Skeletal muscle tissue (tissue), 4 donors: ENCODE results near the gene UNC119B. TPM values are rescaled to one million over a fixed set of nuclear protein-coding genes. Genes with fewer than 3 reads are reported as not detected.

Source experiments
- H3K27ac ChIP-seq: one replicate; pipeline ENCODE4 v1.7.0; 2013; ENCODE audit warnings: mild to moderate bottlenecking, low read depth, low read length, inconsistent platforms
- H3K27me3 ChIP-seq, 3 donors: one replicate each; pipeline ENCODE4 v1.7.0; 2013; ENCODE audit warnings: low read length in 3 of 3; ENCODE audit not compliant: control insufficient read depth in 3 of 3, insufficient read depth in 3 of 3
- H3K36me3 ChIP-seq, 3 donors: one replicate each; pipeline ENCODE4 v1.7.0; 2013; ENCODE audit warnings: low read length in 3 of 3; ENCODE audit not compliant: control insufficient read depth in 3 of 3, insufficient read depth in 3 of 3
- H3K4me1 ChIP-seq, 3 donors: one replicate each; pipeline ENCODE4 v1.7.0; 2013; ENCODE audit warnings: low read length in 3 of 3, mild to moderate bottlenecking in 3 of 3; ENCODE audit not compliant: control insufficient read depth in 3 of 3, insufficient read depth in 3 of 3
- H3K4me3 ChIP-seq, 3 donors: one replicate each; pipeline ENCODE4 v1.7.0; 2013; ENCODE audit warnings: low read length in 3 of 3
- H3K9ac ChIP-seq, 3 donors: one replicate each; pipeline ENCODE4 v1.7.0; 2013; ENCODE audit warnings: low read length in 3 of 3, mild to moderate bottlenecking in 3 of 3, moderate library complexity in 2 of 3, low read depth in 1 of 3
- H3K9me3 ChIP-seq, 3 donors: one replicate each; pipeline ENCODE4 v1.7.0; 2013; ENCODE audit warnings: low read length in 3 of 3; ENCODE audit not compliant: control insufficient read depth in 3 of 3
- total RNA-seq: library from RNA; depleted of rRNA; stranded (reverse); fragments of >200 nt; gene quantifications from one replicate; pipeline ENCODE4 v1.2.3, GENCODE V29; 2014
- donor health status: Osteomylitis.

Gene UNC119B
- total RNA-seq, 1 donor from 2014 or later, result 7.3 TPM

DNA sequence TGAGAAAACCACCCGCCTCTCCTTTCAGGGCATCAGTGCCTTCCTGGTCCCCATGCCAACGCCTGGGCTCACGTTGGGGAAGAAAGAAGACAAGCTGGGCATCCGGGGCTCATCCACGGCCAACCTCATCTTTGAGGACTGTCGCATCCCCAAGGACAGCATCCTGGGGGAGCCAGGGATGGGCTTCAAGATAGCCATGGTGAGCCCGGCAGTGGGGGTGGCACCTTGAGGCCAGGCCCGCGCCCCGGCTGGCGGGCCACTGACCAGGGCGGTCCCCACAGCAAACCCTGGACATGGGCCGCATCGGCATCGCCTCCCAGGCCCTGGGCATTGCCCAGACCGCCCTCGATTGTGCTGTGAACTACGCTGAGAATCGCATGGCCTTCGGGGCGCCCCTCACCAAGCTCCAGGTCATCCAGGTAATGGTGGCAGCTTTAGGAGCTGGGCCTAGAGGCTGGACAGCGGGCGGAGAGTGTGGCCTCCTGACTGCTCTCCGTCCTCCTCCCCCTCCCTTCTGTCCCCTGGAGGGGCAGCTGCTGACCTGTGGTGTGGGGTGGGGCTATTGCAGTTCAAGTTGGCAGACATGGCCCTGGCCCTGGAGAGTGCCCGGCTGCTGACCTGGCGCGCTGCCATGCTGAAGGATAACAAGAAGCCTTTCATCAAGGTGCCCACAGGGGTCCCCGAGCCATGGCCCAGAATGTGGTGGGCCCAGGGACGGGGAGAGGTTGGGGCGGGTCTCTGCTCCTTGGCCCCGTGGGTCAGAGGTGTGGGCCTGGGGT lies 28.2 kb downstream of the UNC119B start:
- no peak overlapping the region for H3K27ac ChIP-seq
- H3K9me3 ChIP-seq, result no peaks in the 10 kb centered on the region

DNA sequence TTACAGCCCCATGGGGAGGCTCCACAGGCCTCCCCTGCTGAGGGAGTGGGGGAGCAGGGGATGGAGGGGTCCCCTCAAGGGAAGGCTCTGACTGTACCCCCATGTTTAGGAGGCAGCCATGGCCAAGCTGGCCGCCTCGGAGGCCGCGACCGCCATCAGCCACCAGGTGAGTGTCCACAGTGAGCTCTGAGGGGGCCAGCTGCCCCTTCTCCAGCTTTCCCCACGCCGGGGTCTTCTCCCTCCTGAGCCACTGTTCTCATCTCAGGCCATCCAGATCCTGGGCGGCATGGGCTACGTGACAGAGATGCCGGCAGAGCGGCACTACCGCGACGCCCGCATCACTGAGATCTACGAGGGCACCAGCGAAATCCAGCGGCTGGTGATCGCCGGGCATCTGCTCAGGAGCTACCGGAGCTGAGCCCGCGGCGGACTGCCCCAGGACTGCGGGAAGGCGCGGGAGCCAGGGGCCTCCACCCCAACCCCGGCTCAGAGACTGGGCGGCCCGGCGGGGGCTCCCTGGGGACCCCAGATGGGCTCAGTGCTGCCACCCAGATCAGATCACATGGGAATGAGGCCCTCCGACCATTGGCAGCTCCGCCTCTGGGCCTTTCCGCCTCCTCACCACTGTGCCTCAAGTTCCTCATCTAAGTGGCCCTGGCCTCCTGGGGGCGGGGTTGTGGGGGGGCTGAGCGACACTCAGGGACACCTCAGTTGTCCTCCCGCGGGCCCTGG lies 28.9 kb downstream of the UNC119B start:
- no peak overlapping the region for H3K9ac ChIP-seq
- peaks cover under 1 to 9% (median 5%) of the 10 kb centered on the region in 3 donors for H3K36me3 ChIP-seq
- H3K4me3 ChIP-seq, result no peak overlapping the region
- no peaks in the 10 kb centered on the region for H3K9me3 ChIP-seq
- H3K27ac ChIP-seq, result no peak overlapping the region
- H3K4me1 ChIP-seq, result peaks cover 8 to 9% (median 8%) of the 10 kb centered on the region in 3 donors
- no peaks in the 10 kb centered on the region for H3K27me3 ChIP-seq

More for the DNA sequence above, 28.2 kb downstream of the UNC119B start:
- H3K4me3 ChIP-seq, result no peak overlapping the region
- H3K27me3 ChIP-seq, result no peaks in the 10 kb centered on the region
- H3K9ac ChIP-seq, result peak overlapping the region in 1 of 3 donors; percentile 3
- H3K4me1 ChIP-seq, result peaks cover 8 to 9% (median 8%) of the 10 kb centered on the region in 3 donors
- peaks cover 3 to 10% (median 10%) of the 10 kb centered on the region in 3 donors for H3K36me3 ChIP-seq

DNA sequence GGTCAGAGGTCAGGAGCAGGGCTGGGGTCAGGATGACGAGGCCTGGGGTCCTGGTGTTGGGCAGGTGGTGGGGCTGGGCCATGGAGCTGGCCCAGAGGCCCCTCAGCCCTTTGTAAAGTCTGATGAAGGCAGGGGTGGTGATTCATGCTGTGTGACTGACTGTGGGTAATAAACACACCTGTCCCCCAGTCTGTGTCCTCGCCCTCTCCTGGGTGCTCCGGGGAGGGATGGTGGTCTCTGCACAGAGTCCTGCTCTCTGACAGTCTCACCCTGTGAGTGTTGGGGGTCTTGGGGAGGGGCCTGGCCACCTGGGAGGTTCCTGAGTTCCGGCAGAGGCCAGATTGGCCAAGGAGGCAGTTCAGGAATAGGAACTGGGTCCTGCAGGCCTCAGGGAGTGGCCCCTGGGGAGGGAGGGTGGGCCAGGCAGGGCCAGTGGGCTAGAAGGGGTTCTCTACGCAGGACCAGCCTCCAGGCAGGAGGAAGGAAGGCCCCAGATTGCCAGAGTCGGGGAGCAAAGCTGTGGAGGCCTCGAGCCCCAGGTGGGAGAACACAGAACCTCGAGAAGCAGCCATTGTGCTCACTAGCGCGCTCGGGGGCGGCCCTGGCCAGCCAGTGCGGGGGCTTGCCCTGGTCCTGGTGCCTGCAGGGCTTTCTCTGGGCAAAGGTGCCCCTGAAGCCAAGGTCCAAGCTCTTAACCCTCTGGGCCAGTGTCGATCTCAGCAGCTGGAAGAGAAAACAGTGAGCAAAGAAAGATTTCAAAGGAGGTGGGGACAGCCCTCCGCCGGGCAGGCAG lies 29.8 kb downstream of the UNC119B start:
- Histone ChIP-seq H3K9me3 (no peaks in the 10 kb centered on the region), H3K36me3 (peaks cover 0 to 8% (median 3%) of the 10 kb centered on the region in 3 donors), H3K4me1 (peaks cover 8 to 9% (median 8%) of the 10 kb centered on the region in 3 donors), H3K27me3 (no peaks in the 10 kb centered on the region), H3K9ac (no peak overlapping the region), H3K4me3 (no peak overlapping the region), H3K27ac (no peak overlapping the region)

DNA sequence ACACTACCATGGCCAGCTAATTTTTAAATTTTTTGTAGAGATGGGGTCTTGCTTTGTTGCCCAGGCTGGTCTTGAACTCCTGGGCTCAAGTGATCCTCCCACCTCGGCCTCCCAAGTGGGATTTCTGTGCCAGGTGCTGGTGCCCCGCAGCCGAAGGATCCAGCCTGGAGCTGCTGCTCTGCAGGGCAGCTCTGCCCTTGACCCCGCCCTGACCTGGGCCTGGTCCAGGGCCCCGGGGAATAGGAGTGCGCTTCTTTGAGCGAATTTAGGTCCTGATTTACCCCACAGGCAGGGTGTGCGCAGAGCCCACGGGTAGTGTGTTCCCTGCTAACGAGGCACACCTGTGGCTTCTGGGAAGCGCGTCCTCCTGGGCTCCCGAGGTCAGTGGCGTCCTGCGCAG lies 30.6 kb downstream of the UNC119B start:
- no peak overlapping the region for H3K9ac ChIP-seq
- H3K9me3 ChIP-seq, result no peaks in the 10 kb centered on the region
- H3K27ac ChIP-seq, result no peak overlapping the region
- H3K4me1 ChIP-seq, result peaks cover 8 to 9% (median 8%) of the 10 kb centered on the region in 3 donors
- H3K27me3 ChIP-seq, result no peaks in the 10 kb centered on the region
- peaks cover 0 to 8% (median 3%) of the 10 kb centered on the region in 3 donors for H3K36me3 ChIP-seq
- no peak overlapping the region for H3K4me3 ChIP-seq

DNA sequence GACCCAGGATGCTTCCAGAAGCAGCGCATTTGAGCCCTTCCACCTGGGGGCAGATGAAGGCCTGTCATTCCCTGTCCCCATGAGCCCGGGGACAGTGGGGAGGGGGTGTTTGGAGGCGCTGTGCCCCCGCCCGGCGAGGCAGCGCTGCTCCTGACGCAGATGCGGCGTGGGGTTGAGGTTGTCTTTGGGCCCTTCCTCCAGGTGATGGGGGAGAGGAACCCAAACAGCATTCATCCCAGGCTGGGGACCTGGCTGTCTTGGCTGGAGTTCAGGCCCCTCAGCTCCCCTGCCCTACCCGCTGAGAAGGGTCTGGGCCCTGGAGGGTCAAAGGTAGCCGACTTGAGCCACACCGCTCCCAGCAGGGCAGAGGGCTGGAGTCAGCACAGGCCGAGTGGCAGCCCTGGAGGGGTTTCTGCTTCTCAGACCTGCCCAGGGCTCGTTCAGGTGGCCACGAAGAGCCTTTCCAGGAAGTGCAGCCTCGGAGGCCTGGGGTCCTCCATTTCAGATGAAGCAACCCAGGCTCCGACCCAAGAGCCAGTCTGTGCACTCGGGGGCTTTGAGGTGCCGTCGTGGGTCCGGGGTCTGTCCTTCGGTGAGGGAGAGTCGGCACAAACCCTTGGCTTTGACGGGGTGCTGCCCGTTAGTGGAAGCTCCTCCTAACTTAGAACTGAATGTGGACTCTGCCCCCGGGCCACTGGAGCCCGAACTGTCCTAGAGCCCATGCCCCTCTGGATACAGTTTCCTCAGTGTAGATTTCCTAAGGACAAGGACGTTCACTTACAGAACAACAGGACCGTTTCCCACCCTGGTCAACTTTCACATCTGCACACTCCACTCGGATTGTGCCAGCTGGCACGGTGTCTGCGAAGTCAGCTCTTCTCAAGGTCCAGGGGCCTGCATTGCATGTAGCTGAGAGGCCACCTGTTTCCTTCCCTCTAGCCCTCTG lies 31.5 kb downstream of the UNC119B start:
- Histone ChIP-seq H3K27me3 (no peaks in the 10 kb centered on the region), H3K9me3 (no peaks in the 10 kb centered on the region), H3K4me3 (peak overlapping the region; percentile 15 to 41 (median 34)), H3K9ac (peak overlapping the region in 1 of 3 donors; percentile 60), H3K27ac (peak overlapping the region; percentile 54), H3K4me1 (peaks cover 8 to 9% (median 8%) of the 10 kb centered on the region in 3 donors), H3K36me3 (peaks cover 0 to 8% (median 0%) of the 10 kb centered on the region in 3 donors)

DNA sequence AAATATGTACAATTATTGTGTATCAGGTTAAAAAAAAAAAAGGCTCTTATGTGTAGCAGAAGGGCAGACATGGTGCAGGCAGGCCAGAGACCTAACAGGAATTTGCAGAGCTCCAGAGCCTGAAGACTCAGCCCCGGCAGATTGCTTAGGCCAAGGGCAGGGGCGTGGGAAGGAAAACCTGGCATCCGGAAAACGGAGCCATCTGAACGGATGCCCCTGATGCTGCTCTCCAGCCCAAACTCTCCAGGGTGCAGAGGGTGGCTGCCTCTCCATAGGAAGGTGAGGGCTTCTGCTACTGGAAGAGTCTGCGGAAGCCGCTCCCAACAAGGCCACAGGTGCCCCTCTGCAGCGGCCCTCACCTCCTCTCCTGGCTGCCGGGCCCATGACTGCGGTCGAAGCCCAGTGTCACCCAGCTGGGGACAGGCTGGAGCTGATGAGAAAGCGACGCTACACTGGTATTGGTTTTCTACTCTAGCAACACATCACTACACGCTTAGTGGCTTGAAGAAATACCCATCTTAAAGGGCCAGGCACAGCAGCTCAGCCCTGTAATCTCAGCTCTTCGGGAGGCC lies 34.8 kb downstream of the UNC119B start:
- Histone ChIP-seq H3K4me1 (peaks cover 8 to 11% (median 9%) of the 10 kb centered on the region in 3 donors), H3K9me3 (no peaks in the 10 kb centered on the region), H3K27me3 (no peaks in the 10 kb centered on the region), H3K4me3 (no peak overlapping the region), H3K27ac (no peak overlapping the region), H3K36me3 (no peaks in the 10 kb centered on the region), H3K9ac (no peak overlapping the region)

DNA sequence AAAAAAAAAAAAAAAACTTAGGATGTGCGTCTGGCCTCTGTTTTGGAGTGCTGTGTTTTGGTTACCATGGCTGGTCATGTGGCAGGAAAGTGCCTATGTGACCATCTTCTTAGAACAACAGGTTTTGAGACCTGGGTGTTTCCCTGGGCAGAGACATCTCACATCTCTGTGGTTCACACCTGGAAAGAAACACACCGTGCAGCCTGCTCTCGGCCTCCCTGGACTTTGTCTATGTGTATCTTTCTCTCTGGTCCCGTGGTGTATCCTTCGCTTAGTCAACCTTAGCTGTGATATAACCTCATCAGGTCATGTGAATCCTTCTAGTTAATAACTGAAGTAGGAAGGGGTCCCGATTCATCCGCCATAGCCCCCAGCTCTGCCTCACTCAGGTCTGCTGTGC lies 38.0 kb downstream of the UNC119B start:
- Histone ChIP-seq H3K27ac (no peak overlapping the region), H3K36me3 (no peaks in the 10 kb centered on the region), H3K9me3 (no peaks in the 10 kb centered on the region), H3K4me3 (no peak overlapping the region), H3K4me1 (peaks cover 0 to 3% (median 0%) of the 10 kb centered on the region in 3 donors), H3K27me3 (no peaks in the 10 kb centered on the region), H3K9ac (no peak overlapping the region)

DNA sequence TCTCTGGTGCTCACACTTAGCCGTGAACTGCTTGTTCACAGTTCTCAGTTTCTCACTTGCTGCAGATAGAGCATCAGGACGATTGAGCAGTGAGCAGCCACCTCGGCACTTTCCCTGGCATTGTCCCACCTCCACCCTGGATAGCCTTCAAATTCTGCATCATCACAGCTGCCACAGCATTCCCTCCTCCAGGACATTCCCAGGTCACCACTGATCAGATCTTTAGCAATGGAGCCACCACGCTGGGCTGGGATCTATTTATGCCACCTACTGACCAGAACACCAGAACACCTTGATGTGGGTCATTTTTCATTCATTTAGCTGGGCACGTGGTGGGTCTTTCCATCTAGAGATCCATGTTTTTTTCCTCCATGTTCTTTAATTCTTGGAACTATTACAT lies 39.0 kb downstream of the UNC119B start:
- Histone ChIP-seq H3K4me1 (peaks cover 0 to 3% (median 0%) of the 10 kb centered on the region in 3 donors), H3K36me3 (no peaks in the 10 kb centered on the region), H3K27me3 (no peaks in the 10 kb centered on the region), H3K4me3 (no peak overlapping the region), H3K9me3 (no peaks in the 10 kb centered on the region), H3K9ac (no peak overlapping the region), H3K27ac (no peak overlapping the region)

DNA sequence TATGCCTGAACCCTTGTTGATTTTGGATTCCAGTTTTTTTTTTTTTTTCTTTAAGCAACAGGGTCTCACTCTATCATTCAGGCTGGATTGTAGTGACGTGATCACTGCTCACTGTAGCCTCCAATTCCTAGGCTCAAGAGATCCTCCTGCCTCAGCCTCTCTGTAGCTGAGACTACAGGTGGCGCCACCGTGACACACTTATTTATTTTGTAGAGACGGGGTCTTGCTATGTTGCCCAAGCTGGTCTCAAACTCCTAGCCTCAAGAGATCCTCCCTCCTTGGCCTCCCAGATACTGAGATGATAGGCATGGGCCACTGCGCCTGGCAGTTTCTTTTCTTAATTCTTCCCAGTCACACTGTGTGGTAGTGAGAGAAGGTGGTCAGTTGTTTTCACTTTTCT lies 40.5 kb downstream of the UNC119B start:
- H3K9ac ChIP-seq, result no peak overlapping the region
- no peaks in the 10 kb centered on the region for H3K36me3 ChIP-seq
- H3K4me3 ChIP-seq, result no peak overlapping the region
- H3K27me3 ChIP-seq, result no peaks in the 10 kb centered on the region
- H3K27ac ChIP-seq, result no peak overlapping the region
- H3K4me1 ChIP-seq, result peaks cover 0 to 3% (median 0%) of the 10 kb centered on the region in 3 donors
- H3K9me3 ChIP-seq, result no peaks in the 10 kb centered on the region
